Loucy (cell line): ENCODE data around the gene SLC4A8.

Experiments
- H2AFZ ChIP-seq: fragments of 200-600 bp; sonication (generic); 2 replicates; pipeline ENCODE4 v1.6.0; 2016; ENCODE audit warnings: antibody characterized with exemption, mild to moderate bottlenecking, low read length, moderate library complexity
- H3F3A ChIP-seq: fragments of 200-600 bp; 2 replicates; pipeline ENCODE4 v1.6.0; 2016; ENCODE audit warnings: antibody characterized with exemption, low read depth, mild to moderate bottlenecking
- H3K27me3 ChIP-seq: fragments of 200-600 bp; sonication (generic); 2 replicates; pipeline ENCODE4 v1.6.1; 2014; ENCODE audit warnings: low read length, mild to moderate bottlenecking; ENCODE audit not compliant: insufficient read depth, poor library complexity, severe bottlenecking
- H3K36me3 ChIP-seq: fragments of 200-600 bp; sonication (generic); 2 replicates; pipeline ENCODE4 v1.6.1; 2016; ENCODE audit warnings: low read length; ENCODE audit not compliant: insufficient read depth
- H3K4me1 ChIP-seq: fragments of 200-600 bp; sonication (generic); 2 replicates; pipeline ENCODE4 v1.5.1; 2014; ENCODE audit warnings: low read length, mild to moderate bottlenecking; ENCODE audit not compliant: insufficient read depth, poor library complexity, severe bottlenecking
- H3K4me2 ChIP-seq: fragments of 200-600 bp; sonication (generic); 2 replicates; pipeline ENCODE4 v1.6.0; 2014; ENCODE audit warnings: antibody characterized with exemption, low read length, low read depth, mild to moderate bottlenecking; ENCODE audit not compliant: poor library complexity, severe bottlenecking
- H3K4me3 ChIP-seq: fragments of 200-600 bp; sonication (generic); 2 replicates; pipeline ENCODE4 v1.5.1; 2014; ENCODE audit warnings: low read length, mild to moderate bottlenecking, mixed read lengths; ENCODE audit not compliant: poor library complexity, severe bottlenecking
- H3K79me2 ChIP-seq: fragments of 200-600 bp; sonication (generic); 2 replicates; pipeline ENCODE4 v1.6.1; 2014; ENCODE audit warnings: low read length; ENCODE audit not compliant: insufficient read depth
- H3K9ac ChIP-seq: fragments of 200-600 bp; sonication (generic); 2 replicates; pipeline ENCODE4 v1.6.0; 2014; ENCODE audit warnings: mild to moderate bottlenecking, low read depth, low read length, moderate library complexity; ENCODE audit not compliant: poor library complexity, severe bottlenecking
- H3K9me2 ChIP-seq: fragments of 200-600 bp; sonication (generic); replicated peaks from 2 replicates; pipeline ENCODE4 v1.6.1; 2016; ENCODE audit warnings: low read depth, low read length, mixed read lengths
- H3K9me3 ChIP-seq: fragments of 200-600 bp; sonication (generic); 2 replicates; pipeline ENCODE4 v1.6.1; 2014; ENCODE audit warnings: mild to moderate bottlenecking, antibody characterized with exemption, low read length, low read depth; ENCODE audit not compliant: insufficient read depth
- H4K20me1 ChIP-seq: fragments of 200-600 bp; sonication (generic); 2 replicates; pipeline ENCODE4 v1.6.0; 2014; ENCODE audit warnings: antibody characterized with exemption, low read length, mild to moderate bottlenecking; ENCODE audit not compliant: insufficient read depth, poor library complexity, severe bottlenecking
- CTCF ChIP-seq: fragments of 200-600 bp; sonication (generic); conservative IDR thresholded peaks from 2 replicates; pipeline ENCODE4 v1.5.1; 2014; ENCODE audit warnings: mild to moderate bottlenecking, antibody characterized with exemption, low read length
- EZH2phosphoT487 ChIP-seq: fragments of 200-600 bp; IDR thresholded peaks from 2 replicates; pipeline ENCODE4 v1.6.1; 2018; ENCODE audit warnings: antibody characterized with exemption, mild to moderate bottlenecking, moderate library complexity, borderline replicate concordance

The SLC4A8 gene

DNA sequence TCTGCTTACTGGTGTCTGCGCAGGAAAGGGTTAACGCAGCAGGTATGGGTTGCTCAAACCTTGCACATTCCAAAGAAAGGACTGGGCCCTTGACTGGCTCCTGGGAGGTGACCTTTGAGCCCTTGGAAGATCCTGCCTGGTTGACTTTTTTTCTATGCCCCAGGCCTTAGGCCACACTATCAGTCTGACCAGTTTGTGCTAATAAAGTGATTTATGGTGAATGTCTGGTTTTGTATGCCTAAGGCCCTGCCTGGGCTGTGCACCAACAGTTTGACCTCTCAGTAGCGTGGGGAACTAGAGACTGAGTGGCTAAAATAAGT is 105.0 kb downstream of the SLC4A8 start:
- H3K9me2 ChIP-seq: no peaks in the 10 kb centered on the region
- no peaks in the 10 kb centered on the region for H3K79me2 ChIP-seq
- H3K9ac ChIP-seq: no peak overlapping the region
- H3F3A ChIP-seq: no peaks in the 10 kb centered on the region
- H3K27me3 ChIP-seq: no peaks in the 10 kb centered on the region
- no peak overlapping the region for H3K4me2 ChIP-seq
- H3K36me3 ChIP-seq: no peaks in the 10 kb centered on the region
- no peak overlapping the region for H2AFZ ChIP-seq
- H3K4me3 ChIP-seq: no peak overlapping the region
- peaks cover 8% of the 10 kb centered on the region for H3K4me1 ChIP-seq
- TF ChIP-seq EZH2phosphoT487 (no peak), CTCF (no peak)
- H4K20me1 ChIP-seq: no peaks in the 10 kb centered on the region
- no peaks in the 10 kb centered on the region for H3K9me3 ChIP-seq

GRCh38 chr12:51530208-51530607 is 105.6 kb downstream of the SLC4A8 start:
- Histone ChIP-seq H3K9ac (no peak overlapping the region), H3K27me3 (no peaks in the 10 kb centered on the region), H3F3A (no peaks in the 10 kb centered on the region), H3K9me3 (no peaks in the 10 kb centered on the region), H3K79me2 (no peaks in the 10 kb centered on the region), H3K4me2 (no peak overlapping the region), H3K4me3 (no peak overlapping the region), H2AFZ (no peak overlapping the region), H3K9me2 (no peaks in the 10 kb centered on the region), H4K20me1 (no peaks in the 10 kb centered on the region), H3K36me3 (no peaks in the 10 kb centered on the region), H3K4me1 (peaks cover 5% of the 10 kb centered on the region)
- no peak for TF ChIP-seq CTCF
- TF ChIP-seq EZH2phosphoT487: no peak

DNA sequence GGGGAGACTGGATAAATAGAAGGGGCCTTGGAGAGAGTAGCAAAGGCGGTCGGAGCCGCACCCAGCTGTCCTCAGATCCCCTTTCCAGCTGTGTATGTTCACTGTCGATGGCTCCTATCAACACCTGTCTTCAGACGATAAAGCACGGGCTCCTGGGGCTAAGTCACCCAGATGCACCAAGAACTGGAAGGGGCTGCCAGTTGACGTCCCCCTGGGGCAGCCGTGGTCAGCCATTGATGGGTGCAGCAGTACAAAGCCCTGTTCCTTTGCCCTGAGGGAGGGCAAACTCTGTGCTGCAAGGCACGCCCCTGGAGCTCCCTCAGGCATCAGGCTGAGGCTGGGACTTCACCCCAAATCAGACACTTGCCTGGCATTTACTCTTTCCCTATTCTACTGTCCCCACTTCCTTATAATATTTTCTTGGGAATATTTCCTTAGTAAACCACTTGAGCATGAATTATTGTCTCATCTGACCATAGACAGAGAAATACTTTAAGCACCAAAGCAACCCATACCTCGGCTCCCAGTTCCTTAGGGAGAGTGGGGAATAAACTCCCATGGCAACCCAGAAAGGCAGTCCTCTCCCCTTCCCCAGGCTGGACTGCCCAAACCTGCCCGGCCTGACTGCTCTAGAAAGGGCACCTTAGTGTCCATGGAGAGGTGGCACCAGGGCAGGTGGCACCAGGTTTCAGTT is 106.8 kb downstream of the SLC4A8 start:
- H3K9me3 ChIP-seq: no peaks in the 10 kb centered on the region
- peak overlapping the region; percentile 92 for H2AFZ ChIP-seq
- no peaks in the 10 kb centered on the region for H3K27me3 ChIP-seq
- no peaks in the 10 kb centered on the region for H3K36me3 ChIP-seq
- H3K79me2 ChIP-seq: no peaks in the 10 kb centered on the region
- no peaks in the 10 kb centered on the region for H3K9me2 ChIP-seq
- H4K20me1 ChIP-seq: no peaks in the 10 kb centered on the region
- no peaks in the 10 kb centered on the region for H3F3A ChIP-seq
- peak overlapping the region; percentile 33 for H3K9ac ChIP-seq
- peak overlapping the region; percentile 29 for H3K4me3 ChIP-seq
- H3K4me1 ChIP-seq: peaks cover 5% of the 10 kb centered on the region
- TF ChIP-seq CTCF (no peak), EZH2phosphoT487 (no peak)
- H3K4me2 ChIP-seq: peak overlapping the region; percentile 49
